Measurements from ENCODE around the gene KCNE3.

DNA sequence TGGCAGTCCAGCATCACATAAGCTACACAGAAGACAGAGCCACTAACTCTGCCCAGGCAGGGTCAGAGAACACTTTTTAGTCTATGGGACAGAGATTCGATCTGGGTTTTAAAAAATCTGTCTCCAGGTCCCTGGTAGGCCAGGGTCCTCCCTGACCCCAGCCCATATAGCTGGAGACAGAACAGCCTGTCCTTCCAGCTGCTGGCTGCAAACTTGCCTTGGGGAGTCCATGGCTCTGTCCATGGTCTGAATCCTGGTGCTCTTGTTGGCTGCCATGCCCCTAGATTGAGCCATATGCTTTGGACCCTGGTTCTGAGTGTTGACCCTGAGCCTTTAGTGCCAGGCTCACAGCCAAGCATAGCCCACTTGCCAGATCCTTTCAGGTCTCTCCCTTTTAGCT lies 39.5 kb upstream of the KCNE3 start:
- TF ChIP-seq EZH2phosphoT487 (IDR thresholded peaks at IDR 0.05; ENCODE audit: unreplicated experiment) (no peak), CTCF (conservative IDR thresholded peaks at IDR 0.05; ENCODE audit: low read depth in 2 of 2) (no peak), EZH2 (IDR thresholded peaks at IDR 0.05; ENCODE audit: low read depth, unreplicated experiment) (no peak), CREB1 (CRISPR knock-in tag; IDR thresholded peaks at IDR 0.05; ENCODE audit: low read depth) (no peak), POLR2AphosphoS5 (IDR thresholded peaks at IDR 0.05; ENCODE audit: low read depth) (no peak), NANOG (IDR thresholded peaks at IDR 0.05; ENCODE audit: borderline replicate concordance) (no peak), ETS1 (IDR thresholded peaks at IDR 0.05) (no peak)
- TF ChIP-seq, protein P1, sequence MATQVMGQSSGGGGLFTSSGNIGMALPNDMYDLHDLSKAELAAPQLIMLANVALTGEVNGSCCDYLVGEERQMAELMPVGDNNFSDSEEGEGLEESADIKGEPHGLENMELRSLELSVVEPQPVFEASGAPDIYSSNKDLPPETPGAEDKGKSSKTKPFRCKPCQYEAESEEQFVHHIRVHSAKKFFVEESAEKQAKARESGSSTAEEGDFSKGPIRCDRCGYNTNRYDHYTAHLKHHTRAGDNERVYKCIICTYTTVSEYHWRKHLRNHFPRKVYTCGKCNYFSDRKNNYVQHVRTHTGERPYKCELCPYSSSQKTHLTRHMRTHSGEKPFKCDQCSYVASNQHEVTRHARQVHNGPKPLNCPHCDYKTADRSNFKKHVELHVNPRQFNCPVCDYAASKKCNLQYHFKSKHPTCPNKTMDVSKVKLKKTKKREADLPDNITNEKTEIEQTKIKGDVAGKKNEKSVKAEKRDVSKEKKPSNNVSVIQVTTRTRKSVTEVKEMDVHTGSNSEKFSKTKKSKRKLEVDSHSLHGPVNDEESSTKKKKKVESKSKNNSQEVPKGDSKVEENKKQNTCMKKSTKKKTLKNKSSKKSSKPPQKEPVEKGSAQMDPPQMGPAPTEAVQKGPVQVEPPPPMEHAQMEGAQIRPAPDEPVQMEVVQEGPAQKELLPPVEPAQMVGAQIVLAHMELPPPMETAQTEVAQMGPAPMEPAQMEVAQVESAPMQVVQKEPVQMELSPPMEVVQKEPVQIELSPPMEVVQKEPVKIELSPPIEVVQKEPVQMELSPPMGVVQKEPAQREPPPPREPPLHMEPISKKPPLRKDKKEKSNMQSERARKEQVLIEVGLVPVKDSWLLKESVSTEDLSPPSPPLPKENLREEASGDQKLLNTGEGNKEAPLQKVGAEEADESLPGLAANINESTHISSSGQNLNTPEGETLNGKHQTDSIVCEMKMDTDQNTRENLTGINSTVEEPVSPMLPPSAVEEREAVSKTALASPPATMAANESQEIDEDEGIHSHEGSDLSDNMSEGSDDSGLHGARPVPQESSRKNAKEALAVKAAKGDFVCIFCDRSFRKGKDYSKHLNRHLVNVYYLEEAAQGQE (IDR thresholded peaks at IDR 0.05; ENCODE audit: unreplicated experiment): peak; percentile 71
